ENCODE data around the gene PAAF1. TPM values are rescaled to one million over a fixed set of nuclear protein-coding genes. Genes with fewer than 3 reads are reported as not detected.

The PAAF1 gene
- polyA plus RNA-seq, 2 of the 4 experiments (the other 2 are of a cell fraction), result 16.6 to 25.1 TPM

DNA sequence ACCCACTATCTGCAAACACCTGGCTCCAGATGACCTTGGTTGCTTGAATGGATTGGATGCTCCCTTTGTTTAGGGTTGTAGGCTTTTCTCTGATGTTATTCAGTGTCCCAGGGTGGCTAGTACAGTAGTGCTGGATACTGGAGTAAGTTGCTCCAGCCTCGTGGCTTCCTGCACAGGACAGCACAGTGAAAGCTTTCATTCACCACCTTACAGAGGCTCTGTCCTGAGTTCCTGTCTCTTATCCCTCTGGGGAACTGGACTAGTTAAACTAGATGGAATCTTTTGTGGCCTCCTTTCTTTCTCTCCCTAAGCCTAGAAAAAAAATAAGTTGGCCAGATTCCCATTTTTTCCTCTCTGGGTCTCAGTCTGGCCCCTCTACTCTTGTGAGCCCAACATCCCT, 46.5 kb upstream of the PAAF1 start (continued):
- TF ChIP-seq, protein P1, sequence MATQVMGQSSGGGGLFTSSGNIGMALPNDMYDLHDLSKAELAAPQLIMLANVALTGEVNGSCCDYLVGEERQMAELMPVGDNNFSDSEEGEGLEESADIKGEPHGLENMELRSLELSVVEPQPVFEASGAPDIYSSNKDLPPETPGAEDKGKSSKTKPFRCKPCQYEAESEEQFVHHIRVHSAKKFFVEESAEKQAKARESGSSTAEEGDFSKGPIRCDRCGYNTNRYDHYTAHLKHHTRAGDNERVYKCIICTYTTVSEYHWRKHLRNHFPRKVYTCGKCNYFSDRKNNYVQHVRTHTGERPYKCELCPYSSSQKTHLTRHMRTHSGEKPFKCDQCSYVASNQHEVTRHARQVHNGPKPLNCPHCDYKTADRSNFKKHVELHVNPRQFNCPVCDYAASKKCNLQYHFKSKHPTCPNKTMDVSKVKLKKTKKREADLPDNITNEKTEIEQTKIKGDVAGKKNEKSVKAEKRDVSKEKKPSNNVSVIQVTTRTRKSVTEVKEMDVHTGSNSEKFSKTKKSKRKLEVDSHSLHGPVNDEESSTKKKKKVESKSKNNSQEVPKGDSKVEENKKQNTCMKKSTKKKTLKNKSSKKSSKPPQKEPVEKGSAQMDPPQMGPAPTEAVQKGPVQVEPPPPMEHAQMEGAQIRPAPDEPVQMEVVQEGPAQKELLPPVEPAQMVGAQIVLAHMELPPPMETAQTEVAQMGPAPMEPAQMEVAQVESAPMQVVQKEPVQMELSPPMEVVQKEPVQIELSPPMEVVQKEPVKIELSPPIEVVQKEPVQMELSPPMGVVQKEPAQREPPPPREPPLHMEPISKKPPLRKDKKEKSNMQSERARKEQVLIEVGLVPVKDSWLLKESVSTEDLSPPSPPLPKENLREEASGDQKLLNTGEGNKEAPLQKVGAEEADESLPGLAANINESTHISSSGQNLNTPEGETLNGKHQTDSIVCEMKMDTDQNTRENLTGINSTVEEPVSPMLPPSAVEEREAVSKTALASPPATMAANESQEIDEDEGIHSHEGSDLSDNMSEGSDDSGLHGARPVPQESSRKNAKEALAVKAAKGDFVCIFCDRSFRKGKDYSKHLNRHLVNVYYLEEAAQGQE (IDR thresholded peaks at IDR 0.05), result no peak
- TF ChIP-seq, protein P2, sequence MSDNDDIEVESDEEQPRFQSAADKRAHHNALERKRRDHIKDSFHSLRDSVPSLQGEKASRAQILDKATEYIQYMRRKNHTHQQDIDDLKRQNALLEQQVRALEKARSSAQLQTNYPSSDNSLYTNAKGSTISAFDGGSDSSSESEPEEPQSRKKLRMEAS (IDR thresholded peaks at IDR 0.05), result no peak
- no peak for TF ChIP-seq KDM1A (IDR thresholded peaks at IDR 0.05; ENCODE audit: low read depth)
- TF ChIP-seq ZSCAN20 (CRISPR knock-in tag; IDR thresholded peaks at IDR 0.05), result no peak
- TF ChIP-seq, protein P3, sequence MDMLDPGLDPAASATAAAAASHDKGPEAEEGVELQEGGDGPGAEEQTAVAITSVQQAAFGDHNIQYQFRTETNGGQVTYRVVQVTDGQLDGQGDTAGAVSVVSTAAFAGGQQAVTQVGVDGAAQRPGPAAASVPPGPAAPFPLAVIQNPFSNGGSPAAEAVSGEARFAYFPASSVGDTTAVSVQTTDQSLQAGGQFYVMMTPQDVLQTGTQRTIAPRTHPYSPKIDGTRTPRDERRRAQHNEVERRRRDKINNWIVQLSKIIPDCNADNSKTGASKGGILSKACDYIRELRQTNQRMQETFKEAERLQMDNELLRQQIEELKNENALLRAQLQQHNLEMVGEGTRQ (IDR thresholded peaks at IDR 0.05), result no peak

DNA sequence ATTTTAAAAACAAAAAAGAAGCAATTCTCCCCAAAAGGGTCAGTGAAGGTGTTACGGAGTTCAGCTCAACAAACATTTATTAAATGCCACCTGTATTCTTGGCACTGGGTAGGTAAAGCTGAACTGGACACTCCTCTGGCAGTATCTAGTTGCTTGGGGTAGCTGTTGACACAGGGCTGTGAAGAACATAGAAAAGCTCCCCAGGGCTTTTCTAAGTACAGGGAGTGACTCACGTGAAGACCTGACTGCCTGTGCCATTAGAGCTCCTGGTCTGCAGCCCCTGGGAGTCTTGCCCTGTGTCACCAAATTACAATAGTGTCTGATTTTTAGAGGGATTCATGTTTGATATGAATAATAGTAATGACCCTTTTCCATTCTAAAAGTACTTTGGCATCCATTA, 43.7 kb upstream of the PAAF1 start:
- Histone ChIP-seq H3K4me1 (peaks cover under 1% of the 10 kb centered on the region; the same call in 1 of the 3 replicates), H3K27ac (no peak overlapping the region), H3K4me2 (no peak overlapping the region), H3K4me3 (no peak overlapping the region), H3K9me3 (no peaks in the 10 kb centered on the region)
- POLR2A ChIA-PET, result no interaction called here
- CTCF ChIA-PET, result interaction anchor here (1.0 to 2.3 kb wide), 3 partner anchors 13 to 131 kb away, joined by 3 to 8 read pairs (median 3); no protein-coding TSS in a partner anchor
- TF ChIP-seq FOXS1 (CRISPR knock-in tag; IDR thresholded peaks at IDR 0.05), result no peak
- FAIRE-seq, result no peak
- no peak for DNase-seq (ENCODE audit: low read depth in 1 of 2, low spot score in 1 of 2)
- 70% methylated on average over 2 of the region's 2 CpGs for WGBS (ENCODE audit: missing lambda C conversion rate)
- ATAC-seq, result no peak

DNA sequence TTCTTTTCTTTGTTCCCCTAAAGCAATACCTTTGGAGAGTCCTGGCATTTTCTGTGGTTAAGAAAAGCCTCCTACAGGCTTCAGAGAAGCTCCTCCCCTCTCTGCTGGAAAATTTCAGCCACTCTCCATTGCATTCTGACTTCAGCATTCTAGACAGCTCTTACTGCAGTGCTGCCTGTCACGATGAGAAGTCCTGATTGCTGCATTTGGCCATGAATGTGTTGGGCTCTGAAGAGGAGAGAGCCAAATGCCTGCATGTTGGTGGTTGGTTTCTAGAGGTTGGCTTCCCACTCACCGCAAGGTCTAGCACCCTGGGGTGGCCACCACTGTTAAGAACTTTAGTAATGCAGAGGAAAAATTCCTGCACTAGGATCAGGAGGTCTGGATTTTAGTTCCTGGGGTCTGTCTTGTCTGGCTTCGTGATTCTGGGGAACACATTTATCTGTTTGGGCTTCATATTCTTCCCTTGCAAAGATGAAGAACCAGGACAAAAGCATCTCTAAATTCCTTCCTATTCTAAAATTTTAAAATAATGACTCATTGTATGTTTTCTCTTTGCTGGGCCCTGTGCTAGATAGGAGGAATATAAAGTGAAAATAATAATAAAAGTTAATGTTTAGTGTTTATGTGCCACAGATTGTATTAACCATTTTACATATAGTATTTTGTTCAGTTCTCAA, 38.2 kb upstream of the PAAF1 start:
- Histone ChIP-seq H3K4me3 (no peak overlapping the region), H3K9me3 (no peaks in the 10 kb centered on the region), H3K27ac (no peak overlapping the region), H3K4me2 (no peak overlapping the region), H3K4me1 (peaks cover 13% of the 10 kb centered on the region)
- no peak for TF ChIP-seq RFX5 (IDR thresholded peaks at IDR 0.05)
- no peak for TF ChIP-seq SMC3 (IDR thresholded peaks at IDR 0.05)
- no peak for TF ChIP-seq ESRRA (IDR thresholded peaks at IDR 0.05; ENCODE audit: borderline replicate concordance, low read length)
- TF ChIP-seq EP300 (IDR thresholded peaks at IDR 0.05), result no peak
- no peak for TF ChIP-seq ZNF302 (CRISPR knock-in tag; IDR thresholded peaks at IDR 0.05)
- CTCF ChIA-PET, result no interaction called here
- POLR2A ChIA-PET, result no interaction called here
- no peak for DNase-seq (ENCODE audit: low read depth in 1 of 2, low spot score in 1 of 2)
- peak in 1 of 2 experiments; percentile 35; a peak in 2 of 6 replicates for ATAC-seq
- 80% methylated on average over 3 of the region's 3 CpGs for WGBS (ENCODE audit: missing lambda C conversion rate)
- no peak for FAIRE-seq

DNA sequence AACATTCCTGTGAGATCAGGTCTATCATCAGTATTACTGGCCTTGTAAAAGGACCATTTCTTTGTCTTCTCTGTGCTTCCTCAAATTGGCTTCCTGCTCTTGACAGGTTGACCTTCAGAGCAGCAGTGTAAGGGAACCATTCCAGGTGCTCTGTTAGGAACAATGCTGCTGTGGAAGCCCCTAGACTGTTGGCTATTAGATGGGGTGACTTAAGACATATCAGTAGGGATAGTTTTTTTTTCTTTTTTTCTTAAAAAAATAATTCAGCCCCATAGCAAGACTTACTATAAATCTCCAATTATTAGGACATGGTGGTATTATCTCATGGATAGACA, 37.7 kb upstream of the PAAF1 start:
- DNase-seq (ENCODE audit: low read depth in 1 of 2, low spot score in 1 of 2) (no peak), FAIRE-seq (no peak), ATAC-seq (no peak)
- Histone ChIP-seq H3K4me1 (peaks cover 13% of the 10 kb centered on the region), H3K4me2 (no peak overlapping the region), H3K4me3 (no peak overlapping the region), H3K9me3 (no peaks in the 10 kb centered on the region), H3K27ac (no peak overlapping the region)
- no peak for TF ChIP-seq POLR2A (IDR thresholded peaks at IDR 0.05; ENCODE audit: low read length)
- TF ChIP-seq HOXB5 (CRISPR knock-in tag; IDR thresholded peaks at IDR 0.05), result no peak
- TF ChIP-seq EHF (CRISPR knock-in tag; IDR thresholded peaks at IDR 0.05), result no peak
- no peak for TF ChIP-seq NFE2L2 (conservative IDR thresholded peaks at IDR 0.05; ENCODE audit: low read length)
- TF ChIP-seq KDM5A (IDR thresholded peaks at IDR 0.05), result no peak
- no peak for TF ChIP-seq RNF2 (IDR thresholded peaks at IDR 0.05; ENCODE audit: borderline replicate concordance, low read depth)
- TF ChIP-seq ESRRA (IDR thresholded peaks at IDR 0.05; ENCODE audit: borderline replicate concordance, low read length), result no peak
- TF ChIP-seq HDAC2 (IDR thresholded peaks at IDR 0.05), result no peak
- TF ChIP-seq POLR2AphosphoS2 (conservative IDR thresholded peaks at IDR 0.05; ENCODE audit: low read length), result no peak
- TF ChIP-seq NR3C1 (IDR thresholded peaks at IDR 0.05), result no peak
- TF ChIP-seq, protein P2 (IDR thresholded peaks at IDR 0.05), result no peak
- CTCF ChIA-PET, result no interaction called here
- POLR2A ChIA-PET, result no interaction called here

All from A549 (cell line).